ENCODE results near the gene ATF3.
"Not testable (repeated sequence)": the region's sequence is repeated elsewhere in the genome, so short reads cannot be mapped to it uniquely, and the experiment has no call there.

The ATF3 gene

DNA sequence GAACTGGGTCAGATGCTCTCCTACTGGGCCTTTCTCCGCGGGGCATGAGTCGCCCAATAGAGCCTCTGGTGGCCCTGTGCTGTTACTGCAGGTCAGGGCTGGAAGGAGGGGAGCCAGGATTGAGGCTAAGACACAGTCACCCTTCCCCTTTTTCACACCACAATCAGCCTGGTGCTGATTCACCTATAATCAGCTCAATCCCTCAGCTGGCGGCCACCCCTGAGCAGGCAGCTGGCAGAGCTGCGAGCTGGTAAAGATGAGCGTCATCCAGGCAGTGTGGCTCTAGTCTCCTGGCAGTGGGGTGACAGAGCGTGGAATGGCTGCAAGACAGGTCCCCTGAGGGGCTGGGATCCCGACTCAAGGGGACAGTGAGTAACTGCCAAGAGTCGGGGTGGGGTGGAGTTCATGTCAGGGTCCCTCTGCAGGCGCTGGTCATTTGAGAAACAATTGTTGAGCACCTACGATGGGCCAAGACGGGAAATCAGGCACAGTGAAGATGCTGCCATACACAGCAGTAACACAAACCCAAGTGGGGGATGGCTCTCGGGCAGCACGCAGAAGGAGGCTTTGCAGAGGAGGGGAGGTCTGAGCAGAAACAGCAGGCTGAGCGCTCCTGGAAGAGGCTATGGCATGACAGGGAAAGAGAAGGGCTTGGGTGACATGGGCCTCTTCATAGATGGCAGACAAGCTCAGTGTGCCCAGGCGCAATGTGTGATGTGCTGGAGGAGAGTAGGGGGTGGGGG is 21.8 kb downstream of the ATF3 start:
- TF ChIP-seq CTCF (IDR thresholded peaks at IDR 0.05; ENCODE audit: control insufficient read depth, insufficient read depth, low read depth, low read length, missing control alignments) = peak; percentile 87
- no peak overlapping the region for H3K4me3 ChIP-seq (ENCODE audit: control insufficient read depth, low read depth, low read length)
- no peak for DNase-seq (ENCODE audit: low read depth)

DNA sequence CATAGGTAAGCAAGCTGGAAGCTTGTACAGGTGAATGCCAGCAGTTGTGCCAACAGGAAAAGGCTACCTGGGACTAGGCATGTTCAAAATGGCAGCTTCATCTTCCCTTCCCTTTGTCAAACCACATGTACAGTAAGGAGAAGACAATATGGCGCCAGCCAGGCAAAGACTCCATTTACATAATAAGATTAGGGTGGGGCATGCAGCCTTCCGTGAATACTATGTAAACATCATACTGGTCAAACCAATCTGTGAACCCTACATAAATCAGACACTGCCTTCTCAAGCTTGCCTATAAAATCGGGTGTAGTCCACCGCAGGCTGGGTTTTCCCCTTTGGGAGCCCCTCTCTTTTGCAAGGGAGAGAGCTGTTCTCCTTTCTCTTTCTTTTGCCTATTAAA is 24.6 kb downstream of the ATF3 start:
- TF ChIP-seq CTCF (IDR thresholded peaks at IDR 0.05; ENCODE audit: control insufficient read depth, insufficient read depth, low read depth, low read length, missing control alignments) = no peak
- no peak for DNase-seq (ENCODE audit: low read depth)
- H3K4me3 ChIP-seq (ENCODE audit: control insufficient read depth, low read depth, low read length) = no peak overlapping the region

DNA sequence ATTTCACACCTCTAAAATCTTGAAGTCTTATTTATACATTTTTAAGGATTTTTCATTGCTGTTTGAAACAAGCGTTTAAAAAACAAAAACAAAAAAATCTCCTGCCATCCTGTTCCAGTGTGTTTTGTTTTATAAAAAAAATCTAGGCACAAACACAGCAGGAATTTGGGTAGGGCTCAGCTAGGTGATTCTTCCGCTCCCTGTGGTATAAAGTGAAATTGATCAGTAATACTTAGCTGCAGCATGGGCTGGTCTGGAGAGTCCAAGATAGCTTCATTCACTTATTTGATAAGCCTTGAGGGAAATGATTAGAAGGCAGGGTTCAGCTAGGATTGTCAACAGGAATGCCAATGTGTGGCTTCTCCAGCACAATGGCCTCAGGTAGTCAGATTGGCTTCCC is 25.7 kb downstream of the ATF3 start:
- no peak overlapping the region for H3K4me3 ChIP-seq (ENCODE audit: control insufficient read depth, low read depth, low read length)
- DNase-seq (ENCODE audit: low read depth) = no peak
- no peak for TF ChIP-seq CTCF (IDR thresholded peaks at IDR 0.05; ENCODE audit: control insufficient read depth, insufficient read depth, low read depth, low read length, missing control alignments)

DNA sequence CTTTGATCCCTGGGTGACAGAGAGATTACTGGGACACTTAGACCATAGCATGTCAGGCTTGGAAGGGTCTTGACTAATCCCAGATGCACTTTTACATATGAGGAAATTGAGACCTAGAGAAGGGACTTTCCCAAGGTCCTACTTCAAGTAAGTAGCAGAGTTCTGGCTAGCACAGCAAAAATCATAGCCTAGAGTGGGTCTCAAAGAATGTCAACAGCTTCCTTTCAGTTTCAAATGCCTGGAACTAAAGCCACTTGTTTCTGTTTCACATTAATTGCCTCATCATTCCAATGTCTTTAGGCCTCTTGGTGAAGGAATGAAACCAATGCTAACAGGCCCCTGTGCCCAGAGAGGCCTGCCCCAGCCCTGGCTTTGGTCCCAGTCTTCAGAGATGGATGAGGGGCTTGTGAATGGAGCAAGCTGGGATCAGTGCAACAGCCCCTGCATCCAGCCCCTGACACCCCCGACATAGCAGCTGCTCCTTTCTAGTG is 26.6 kb downstream of the ATF3 start:
- no peak overlapping the region for H3K4me3 ChIP-seq (ENCODE audit: control insufficient read depth, low read depth, low read length)
- no peak for TF ChIP-seq CTCF (IDR thresholded peaks at IDR 0.05; ENCODE audit: control insufficient read depth, insufficient read depth, low read depth, low read length, missing control alignments)
- DNase-seq (ENCODE audit: low read depth) = no peak

GRCh38 chr1:212637902-212638301 is 29.3 kb downstream of the ATF3 start:
- TF ChIP-seq CTCF (IDR thresholded peaks at IDR 0.05; ENCODE audit: control insufficient read depth, insufficient read depth, low read depth, low read length, missing control alignments) = no peak

DNA sequence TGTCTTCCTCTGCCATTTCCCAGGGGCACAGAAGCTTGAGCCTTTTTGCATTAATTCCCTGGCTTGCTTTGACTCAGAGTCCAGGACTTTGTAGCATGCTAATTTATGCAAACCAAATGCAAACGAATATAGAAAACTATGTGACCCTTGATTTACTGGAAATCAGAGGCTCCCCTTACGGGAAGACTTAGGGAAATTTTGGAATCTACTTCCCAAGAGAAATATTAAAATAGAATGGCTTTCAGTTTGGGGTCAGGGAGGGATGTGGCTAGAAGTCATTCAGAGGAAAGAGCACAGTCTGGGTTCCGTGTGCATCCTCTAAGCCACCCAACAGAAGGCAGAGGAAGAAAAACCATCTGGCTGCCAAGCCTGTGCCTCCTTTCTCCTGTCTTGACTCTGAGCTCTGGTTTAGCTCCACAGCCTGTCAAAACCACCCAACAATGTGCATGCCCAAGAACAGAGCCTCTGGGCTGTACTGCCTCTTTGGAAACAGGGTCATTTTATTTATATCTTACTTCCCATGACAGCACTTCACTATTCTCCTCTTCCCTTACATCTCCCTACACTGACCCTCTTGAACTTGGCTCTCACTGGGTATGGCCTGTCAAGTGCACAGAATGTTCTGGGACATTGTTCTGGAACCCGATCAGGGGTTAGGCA is 30.1 kb downstream of the ATF3 start:
- no peak for DNase-seq (ENCODE audit: low read depth)
- no peak overlapping the region for H3K4me3 ChIP-seq (ENCODE audit: control insufficient read depth, low read depth, low read length)
- TF ChIP-seq CTCF (IDR thresholded peaks at IDR 0.05; ENCODE audit: control insufficient read depth, insufficient read depth, low read depth, low read length, missing control alignments) = no peak

More at GRCh38 chr1:212637902-212638301, 29.3 kb downstream of the ATF3 start:
- no peak overlapping the region for H3K4me3 ChIP-seq (ENCODE audit: control insufficient read depth, low read depth, low read length)
- no peak for DNase-seq (ENCODE audit: low read depth)

- H3K4me3 ChIP-seq (ENCODE audit: control insufficient read depth, low read depth, low read length); DNase-seq (ENCODE audit: low read depth): not testable (repeated sequence)
These were observed 31.0 kb downstream of the ATF3 start for GRCh38 chr1:212639524-212639923.

Measured in AG09309 (cell line).